GM23248 (cell line): Measurements from ENCODE around the gene CFAP100. TPM values are rescaled to one million over a fixed set of nuclear protein-coding genes. Genes with fewer than 3 reads are reported as not detected.

Experiments used
- DNase-seq: peaks from one replicate; pipeline ENCODE4 v3.0.0-alpha.2; 2015
- H2AFZ ChIP-seq: fragments of 200-600 bp; sonication (generic); 2 replicates; pipeline ENCODE4 v1.6.1; 2016; ENCODE audit warnings: antibody characterized with exemption
- H3F3A ChIP-seq: fragments of 200-600 bp; sonication (generic); 2 replicates; pipeline ENCODE4 v1.6.1; 2016; ENCODE audit warnings: mild to moderate bottlenecking, antibody characterized with exemption, mixed run types; ENCODE audit not compliant: insufficient read depth
- H3K27ac ChIP-seq: fragments of 200-600 bp; sonication (generic); 2 replicates; pipeline ENCODE4 v1.5.1; 2016; ENCODE audit warnings: mild to moderate bottlenecking
- H3K27me3 ChIP-seq: fragments of 200-600 bp; sonication (generic); replicated peaks from 2 replicates; pipeline ENCODE4 v1.6.1; 2016; ENCODE audit warnings: mild to moderate bottlenecking; ENCODE audit not compliant: insufficient read depth
- H3K36me3 ChIP-seq: fragments of 200-600 bp; sonication (generic); 2 replicates; pipeline ENCODE4 v1.6.1; 2016; ENCODE audit warnings: low read depth, mild to moderate bottlenecking
- H3K4me1 ChIP-seq: fragments of 200-600 bp; sonication (generic); 2 replicates; pipeline ENCODE4 v1.6.1; 2016; ENCODE audit warnings: mild to moderate bottlenecking; ENCODE audit not compliant: insufficient read depth
- H3K4me2 ChIP-seq: fragments of 200-600 bp; sonication (generic); one replicate; pipeline ENCODE4 v1.6.1; 2016; ENCODE audit warnings: mild to moderate bottlenecking; ENCODE audit not compliant: unreplicated experiment
- H3K4me3 ChIP-seq: fragments of 200-600 bp; sonication (generic); 2 replicates; pipeline ENCODE4 v1.5.1; 2016; ENCODE audit warnings: mild to moderate bottlenecking
- H3K79me2 ChIP-seq: fragments of 200-600 bp; sonication (generic); 2 replicates; pipeline ENCODE4 v1.6.1; 2016; ENCODE audit warnings: mild to moderate bottlenecking; ENCODE audit not compliant: insufficient read depth
- H3K9ac ChIP-seq: fragments of 200-600 bp; sonication (generic); 2 replicates; pipeline ENCODE4 v1.6.1; 2016; ENCODE audit warnings: mild to moderate bottlenecking
- H3K9me2 ChIP-seq: fragments of 200-600 bp; sonication (generic); 2 replicates; pipeline ENCODE4 v1.6.1; 2016; ENCODE audit warnings: mixed run types, mild to moderate bottlenecking, moderate library complexity; ENCODE audit not compliant: insufficient read depth
- H3K9me3 ChIP-seq: fragments of 200-600 bp; sonication (generic); one replicate; pipeline ENCODE4 v1.6.1; 2017; ENCODE audit warnings: low read depth
- H4K20me1 ChIP-seq: fragments of 200-600 bp; sonication (generic); 2 replicates; pipeline ENCODE4 v1.6.0; 2016; ENCODE audit not compliant: insufficient read depth
- EZH2 ChIP-seq: fragments of 200-600 bp; sonication (generic); IDR thresholded peaks from 2 replicates; pipeline ENCODE4 v1.6.1; 2018; ENCODE audit warnings: antibody characterized with exemption, mild to moderate bottlenecking; ENCODE audit not compliant: insufficient read depth, poor library complexity, severe bottlenecking
- EZH2phosphoT487 ChIP-seq: fragments of 200-600 bp; sonication (generic); IDR thresholded peaks from 2 replicates; pipeline ENCODE4 v1.6.1; 2018; ENCODE audit warnings: antibody characterized with exemption, moderate library complexity, mild to moderate bottlenecking, low read depth; ENCODE audit not compliant: insufficient read depth
- WGBS, 2 experiments: methylation state at CpG; one replicate each; pipeline ENCODE4 v1.1.6; 2015 to 2017; ENCODE audit warnings: low lambda C conversion rate in 2 of 2, low coverage in 1 of 2; ENCODE audit errors: missing lambda C conversion rate in 2 of 2; 5-methylcytosine and 5-hydroxymethylcytosine counted together
- in situ Hi-C: fragments of 300-500 bp; cut with MboI; formaldehyde crosslinking; loops from 2 replicates; pipeline ENCODE4 v1.15.0; 2020
- polyA plus RNA-seq: library from polyadenylated mRNA; unstranded; fragments of >200 nt; fragmentation: Nextera tagmentation; extraction: Ambion mirVana; gene quantifications from 2 replicates; pipeline ENCODE4 v1.2.1, GENCODE V29; 2016
- total RNA-seq: library from RNA; depleted of rRNA; stranded (reverse); fragments of >200 nt; shearing (Covaris generic); gene quantifications from 2 replicates; pipeline ENCODE4 v1.2.3, GENCODE V29; 2014

Gene CFAP100
- total and polyA plus RNA-seq, 2 experiments from 2014 or later = not detected

GRCh38 chr3:126422121-126422520 is 27.4 kb downstream of the CFAP100 start:
- Histone ChIP-seq H3F3A (no peaks in the 10 kb centered on the region), H3K4me1 (no peaks in the 10 kb centered on the region), H3K4me3 (no peak overlapping the region), H3K27ac (no peak overlapping the region), H3K79me2 (no peaks in the 10 kb centered on the region), H3K36me3 (no peaks in the 10 kb centered on the region), H3K27me3 (0 out of 2 replicates have a peak, but pooled peaks cover 9% of the 10 kb centered on the region), H3K4me2 (no peak overlapping the region), H3K9ac (no peak overlapping the region), H2AFZ (no peak overlapping the region), H3K9me3 (no peaks in the 10 kb centered on the region), H4K20me1 (no peaks in the 10 kb centered on the region), H3K9me2 (no peaks in the 10 kb centered on the region)
- in situ Hi-C loops = no loop called here
- no peak for TF ChIP-seq EZH2
- no peak for TF ChIP-seq EZH2phosphoT487
- 76 to 86% methylated on average over 7 to 8 of the region's 8 CpGs for WGBS, 2 experiments
- DNase-seq = no peak

- in situ Hi-C loops = no loop called here
- no peak overlapping the region for H3K27ac ChIP-seq
- no peaks in the 10 kb centered on the region for H3K9me2 ChIP-seq
- H3K4me1 ChIP-seq = no peaks in the 10 kb centered on the region
- WGBS, 2 experiments = 60 to 62% methylated on average over 4 of the region's 4 CpGs
- no peak for DNase-seq
- no peak overlapping the region for H3K4me2 ChIP-seq
- H3K9ac ChIP-seq = no peak overlapping the region
- H4K20me1 ChIP-seq = no peaks in the 10 kb centered on the region
- 0 out of 2 replicates have a peak, but pooled peaks cover 4% of the 10 kb centered on the region for H3K27me3 ChIP-seq
- no peak overlapping the region for H3K4me3 ChIP-seq
- H3K36me3 ChIP-seq = no peaks in the 10 kb centered on the region
- no peaks in the 10 kb centered on the region for H3K79me2 ChIP-seq
- H2AFZ ChIP-seq = no peak overlapping the region
- H3K9me3 ChIP-seq = no peaks in the 10 kb centered on the region
- no peak for TF ChIP-seq EZH2phosphoT487
- no peak for TF ChIP-seq EZH2
- H3F3A ChIP-seq = no peaks in the 10 kb centered on the region
Measured at GRCh38 chr3:126422571-126423091, 27.9 kb downstream of the CFAP100 start.

- TF ChIP-seq EZH2 = no peak
- TF ChIP-seq EZH2phosphoT487 = no peak
- H3K27ac ChIP-seq = no peak overlapping the region
- no peak overlapping the region for H3K9ac ChIP-seq
- H3K4me3 ChIP-seq = no peak overlapping the region
- H3K79me2 ChIP-seq = no peaks in the 10 kb centered on the region
- WGBS, 2 experiments = 67 to 69% methylated on average over 21 to 25 of the region's 26 CpGs
- no peaks in the 10 kb centered on the region for H3K36me3 ChIP-seq
- H3K9me3 ChIP-seq = no peaks in the 10 kb centered on the region
- in situ Hi-C loops = no loop called here
- H3K4me2 ChIP-seq = no peak overlapping the region
- DNase-seq = no peak
- no peak overlapping the region for H2AFZ ChIP-seq
- H4K20me1 ChIP-seq = no peaks in the 10 kb centered on the region
- no peaks in the 10 kb centered on the region for H3K27me3 ChIP-seq
- H3K9me2 ChIP-seq = no peaks in the 10 kb centered on the region
- no peaks in the 10 kb centered on the region for H3F3A ChIP-seq
- H3K4me1 ChIP-seq = no peaks in the 10 kb centered on the region
Measured at GRCh38 chr3:126423191-126424038, 28.7 kb downstream of the CFAP100 start.

GRCh38 chr3:126424039-126424717 is 29.5 kb downstream of the CFAP100 start:
- in situ Hi-C loops = no loop called here
- no peak for DNase-seq
- no peak overlapping the region for H3K4me2 ChIP-seq

More at GRCh38 chr3:126424039-126424717, 29.5 kb downstream of the CFAP100 start:
- Histone ChIP-seq H3K4me3 (no peak overlapping the region), H3K27ac (no peak overlapping the region), H4K20me1 (no peaks in the 10 kb centered on the region), H3K79me2 (no peaks in the 10 kb centered on the region), H3K27me3 (no peaks in the 10 kb centered on the region), H2AFZ (no peak overlapping the region), H3K9ac (no peak overlapping the region), H3K36me3 (no peaks in the 10 kb centered on the region), H3K9me2 (no peaks in the 10 kb centered on the region), H3F3A (no peaks in the 10 kb centered on the region), H3K9me3 (no peaks in the 10 kb centered on the region), H3K4me1 (no peaks in the 10 kb centered on the region)
- TF ChIP-seq EZH2 (no peak), EZH2phosphoT487 (no peak)
- 81 to 83% methylated on average over 10 of the region's 10 CpGs for WGBS, 2 experiments
